Gastrocnemius medialis (tissue), 4 donors: ENCODE data around the gene KIRREL3.

Experiments used
- CTCF ChIP-seq, 5 experiments: fragments of 450-650 bp in 3 of 5; fragments of 200-600 bp in 2 of 5; sonication (generic) in 2 of 5; IDR thresholded peaks in 4 of 5; conservative IDR thresholded peaks in 1 of 5; 1 replicate in 4 of 5; 2 replicates in 1 of 5; pipeline ENCODE4 v1.5.1; 2016 to 2019; ENCODE audit warnings: antibody characterized with exemption in 5 of 5, mild to moderate bottlenecking in 3 of 5, moderate library complexity in 3 of 5
- POLR2A ChIP-seq, 2 donors: fragments of 450-650 bp; IDR thresholded peaks; one replicate each; pipeline ENCODE4 v1.6.1; 2017; ENCODE audit warnings: antibody characterized with exemption in 2 of 2, mild to moderate bottlenecking in 2 of 2, moderate library complexity in 2 of 2

- TF ChIP-seq CTCF (IDR thresholded peaks at IDR 0.05 in 4 of 5, conservative IDR thresholded peaks at IDR 0.05 in 1 of 5) = no peak
- TF ChIP-seq POLR2A (IDR thresholded peaks at IDR 0.05) = no peak
Observed at GRCh38 chr11:126892756-126893155, 107.8 kb downstream of the KIRREL3 start.
